GM12892 (cell line): ENCODE results near the gene UGT2B17.
"Not testable (repeated sequence)": the region's sequence is repeated elsewhere in the genome, so short reads cannot be mapped to it uniquely, and the experiment has no call there.

Source experiments
- POLR2A ChIP-seq: IDR thresholded peaks from 2 replicates; pipeline ENCODE4 v1.6.1; 2011; ENCODE audit warnings: low read depth, low read length, control low read depth
- POLR2AphosphoS5 ChIP-seq: IDR thresholded peaks from 2 replicates; pipeline ENCODE4 v1.6.1; 2011; ENCODE audit warnings: low read depth, low read length, control low read depth
- TAF1 ChIP-seq: IDR thresholded peaks from 2 replicates; pipeline ENCODE4 v1.6.1; 2011; ENCODE audit warnings: low read depth, mild to moderate bottlenecking, control low read depth, low read length, borderline replicate concordance

- not testable (repeated sequence) for TF ChIP-seq POLR2A, POLR2AphosphoS5, TAF1
Observed at GRCh38 chr4:68568535-68568934, 7.6 kb downstream of the UGT2B17 start.
